GM19025 (cell line): ENCODE measurements around the gene CHPF2.
A peak's percentile ranks its signal among the peaks of the same experiment; 100 is the strongest.

ENCODE experiments used
- ATAC-seq: cut with Tn5 transposase; IDR thresholded peaks from one replicate; pipeline ENCODE4 v1.9.1; 2021; ENCODE audit warnings: mild to moderate bottlenecking, low read depth, moderate library complexity; ENCODE audit not compliant: unreplicated experiment

Gene CHPF2

DNA sequence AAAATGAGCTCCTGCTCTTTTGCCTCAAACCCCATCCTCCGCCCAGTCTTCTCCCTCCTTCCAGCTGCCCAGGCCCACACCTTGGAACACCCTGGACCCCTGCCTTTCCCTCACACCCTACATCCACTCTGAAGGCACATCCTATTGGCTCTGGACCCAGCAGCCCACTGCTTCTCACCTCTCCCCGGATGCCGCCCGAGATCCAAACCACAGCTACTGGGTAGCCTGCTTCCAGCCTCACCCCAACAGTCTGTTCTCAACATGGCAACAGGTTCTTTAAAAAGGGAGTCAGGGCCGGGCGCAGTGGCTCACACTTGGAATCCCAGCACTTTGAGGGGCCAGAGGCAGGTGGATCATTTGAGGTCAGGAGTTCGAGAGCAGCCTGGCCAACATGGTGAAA is 25.7 kb downstream of the CHPF2 start:
- no peak for ATAC-seq

- ATAC-seq, result no peak
Measured at GRCh38 chr7:151260471-151260870, 28.2 kb downstream of the CHPF2 start.

DNA sequence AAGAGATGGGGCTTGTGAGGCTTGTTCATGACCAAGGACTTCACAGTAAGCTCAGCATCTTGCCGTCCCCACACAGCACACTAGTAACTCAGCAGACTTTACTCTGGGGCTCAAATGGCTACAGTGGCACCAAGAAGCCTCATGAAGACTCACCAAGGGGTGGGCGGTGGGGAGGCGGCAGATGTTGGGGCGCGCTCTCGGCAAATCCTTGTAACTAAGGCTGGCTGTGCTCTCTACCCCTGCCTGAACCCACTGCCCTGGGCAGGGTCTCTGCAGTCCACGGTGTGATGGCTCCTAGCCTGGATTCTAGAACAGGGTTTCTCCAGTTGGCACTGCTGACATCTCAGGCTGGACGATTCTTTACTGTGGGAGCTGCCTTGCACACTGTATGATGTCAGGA is 28.6 kb downstream of the CHPF2 start:
- ATAC-seq, result no peak

GRCh38 chr7:151261529-151261928 is 29.2 kb downstream of the CHPF2 start:
- ATAC-seq, result no peak

- ATAC-seq, result no peak
Measured at GRCh38 chr7:151264615-151265014, 32.3 kb downstream of the CHPF2 start.

DNA sequence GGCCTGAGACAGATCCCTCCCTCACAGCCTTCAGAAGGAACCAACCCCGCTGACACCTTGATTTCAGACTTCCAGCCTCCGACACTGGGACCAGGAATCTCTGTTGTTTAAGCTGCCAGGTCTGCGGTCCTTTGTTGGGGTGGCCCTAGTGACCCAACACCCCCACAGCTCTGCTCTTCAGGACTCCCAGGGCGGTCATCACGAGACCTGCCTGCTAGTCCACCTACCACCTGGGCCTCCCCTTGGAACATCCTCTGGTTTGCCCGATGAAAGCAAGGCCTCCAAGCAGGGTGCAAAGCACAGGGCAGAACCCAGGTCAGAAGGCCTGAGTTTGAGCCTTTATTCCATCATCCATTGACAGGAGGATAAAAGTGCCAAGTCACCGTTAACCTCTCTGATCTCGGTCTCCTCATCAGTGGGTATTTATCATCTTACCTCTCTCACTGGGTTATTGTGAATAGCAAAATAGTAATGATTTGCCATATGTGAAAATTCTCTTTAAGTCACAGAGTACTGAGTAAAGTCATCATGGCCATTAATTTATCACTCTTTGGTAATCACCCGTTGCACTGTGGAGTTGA is 33.2 kb downstream of the CHPF2 start:
- ATAC-seq, result no peak

DNA sequence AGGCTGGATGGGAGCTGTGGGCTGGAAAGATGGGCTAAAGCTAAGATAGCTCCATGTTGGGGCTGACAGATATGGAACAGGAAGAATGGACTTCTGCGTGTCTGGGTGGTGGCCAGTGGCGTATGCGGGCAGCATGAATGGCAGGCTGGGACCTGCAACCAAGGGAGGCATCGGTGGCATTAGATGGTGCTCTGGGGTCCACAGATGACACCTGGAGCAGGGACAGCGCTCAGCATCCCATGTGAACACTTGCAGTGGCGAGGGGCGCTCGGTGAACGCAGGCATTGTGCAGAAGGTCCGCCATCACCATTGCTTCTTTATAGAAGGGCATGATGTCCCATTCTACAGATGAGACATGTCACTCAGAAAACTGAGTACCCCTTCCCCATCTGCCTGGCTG is 37.2 kb downstream of the CHPF2 start:
- no peak for ATAC-seq

- ATAC-seq, result no peak
Measured at GRCh38 chr7:151271699-151272355, 39.5 kb downstream of the CHPF2 start.

DNA sequence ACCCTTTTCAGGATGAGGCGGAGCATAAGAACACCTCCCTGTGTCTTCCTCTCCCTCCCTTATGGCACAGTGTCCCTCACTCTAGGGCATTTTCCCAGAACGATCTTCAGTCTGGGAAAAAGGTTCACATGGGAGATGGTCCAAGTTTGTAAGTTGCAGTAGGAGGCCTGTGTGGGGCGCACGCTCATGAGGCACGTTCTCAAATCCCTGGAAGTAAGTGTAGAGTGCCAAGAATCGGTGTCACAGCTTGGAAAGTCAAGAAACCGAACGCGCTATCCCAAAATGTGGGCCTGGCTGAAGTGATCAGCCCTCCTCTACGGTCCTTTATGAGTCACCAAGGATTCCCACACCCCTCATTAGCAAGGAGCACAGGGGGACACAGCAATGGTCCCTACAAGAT is 40.1 kb downstream of the CHPF2 start:
- no peak for ATAC-seq

DNA sequence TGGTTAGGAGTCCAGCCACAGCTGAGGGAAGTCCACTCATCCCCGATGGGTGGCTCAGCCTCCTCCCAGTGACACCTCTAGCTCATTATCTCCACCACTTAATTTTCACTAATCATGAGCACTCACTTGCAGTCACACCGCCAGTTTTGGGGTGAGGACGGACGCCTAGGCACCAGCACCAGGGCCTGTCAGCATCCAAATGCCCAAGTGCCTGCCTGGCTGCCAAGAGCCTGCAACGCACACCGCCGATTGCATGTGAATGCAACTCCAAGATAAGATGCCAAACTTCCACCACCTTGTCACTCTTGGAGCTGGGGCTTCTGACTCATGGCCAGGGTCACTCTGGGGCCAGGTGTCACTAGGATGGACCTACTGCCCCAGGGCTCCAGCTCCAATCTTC is 40.6 kb downstream of the CHPF2 start:
- no peak for ATAC-seq

- ATAC-seq, result no peak
Measured at GRCh38 chr7:151273651-151274390, 41.5 kb downstream of the CHPF2 start.

DNA sequence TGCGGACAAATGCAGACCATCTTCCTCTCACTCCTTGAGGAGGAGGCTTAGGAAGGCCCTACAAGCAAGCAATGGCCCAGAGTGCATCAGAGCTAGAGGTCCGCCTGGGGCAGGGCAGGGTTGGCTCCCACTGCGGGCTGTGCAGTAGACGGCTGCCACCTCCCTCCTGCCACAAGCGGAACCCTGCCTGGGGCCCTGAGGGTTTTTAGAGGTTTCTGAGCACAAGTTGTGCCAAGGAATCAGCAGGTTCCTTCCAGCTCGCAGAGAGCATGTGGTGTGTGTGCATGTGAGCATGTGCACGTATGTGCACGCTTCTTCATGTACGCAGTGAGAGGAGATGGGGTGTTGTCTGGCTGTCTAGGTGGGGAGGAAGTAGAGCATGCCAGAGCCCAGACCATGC is 42.1 kb downstream of the CHPF2 start:
- no peak for ATAC-seq

GRCh38 chr7:151274936-151275812 is 42.9 kb downstream of the CHPF2 start:
- ATAC-seq, result no peak

DNA sequence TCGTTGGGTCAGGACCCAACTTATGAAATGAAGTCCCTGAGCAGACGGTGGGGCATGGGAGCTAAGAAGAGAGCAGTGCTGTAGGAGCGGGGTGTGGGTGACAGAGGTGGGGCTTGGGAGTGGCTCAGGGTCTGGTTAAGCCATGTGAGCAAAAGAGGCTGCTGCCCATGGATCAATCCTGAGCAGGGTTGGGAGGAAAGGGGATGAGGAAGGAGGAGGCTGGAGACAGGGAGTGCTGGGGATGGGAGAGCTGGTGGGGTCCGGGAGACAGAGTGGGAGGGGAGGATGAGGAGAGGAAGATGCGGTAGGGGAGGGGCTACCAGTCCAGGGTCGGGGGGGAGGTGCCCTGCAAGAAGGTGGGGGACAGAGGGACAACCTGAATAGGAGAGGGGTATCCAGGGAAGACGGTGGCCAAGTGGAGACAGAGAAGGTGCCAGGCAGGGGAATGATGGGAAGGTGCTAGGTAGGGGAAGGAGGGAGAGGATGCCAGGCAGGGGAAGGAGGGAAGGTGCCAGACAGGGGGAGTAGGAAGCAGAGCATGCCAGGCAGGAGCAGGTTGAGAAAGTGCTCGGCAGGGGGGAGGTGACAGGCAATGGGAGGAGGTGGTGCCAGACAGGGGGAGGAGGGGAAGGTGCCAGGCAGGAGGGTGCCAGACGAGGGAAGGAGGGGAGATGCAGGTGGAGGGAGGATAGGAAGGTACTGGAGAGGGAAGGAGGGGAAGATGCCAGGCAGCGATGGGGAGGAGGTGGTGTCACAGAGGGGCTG is 43.7 kb downstream of the CHPF2 start:
- no peak for ATAC-seq

GRCh38 chr7:151276666-151277590 is 44.6 kb downstream of the CHPF2 start:
- peak; percentile 74 for ATAC-seq

DNA sequence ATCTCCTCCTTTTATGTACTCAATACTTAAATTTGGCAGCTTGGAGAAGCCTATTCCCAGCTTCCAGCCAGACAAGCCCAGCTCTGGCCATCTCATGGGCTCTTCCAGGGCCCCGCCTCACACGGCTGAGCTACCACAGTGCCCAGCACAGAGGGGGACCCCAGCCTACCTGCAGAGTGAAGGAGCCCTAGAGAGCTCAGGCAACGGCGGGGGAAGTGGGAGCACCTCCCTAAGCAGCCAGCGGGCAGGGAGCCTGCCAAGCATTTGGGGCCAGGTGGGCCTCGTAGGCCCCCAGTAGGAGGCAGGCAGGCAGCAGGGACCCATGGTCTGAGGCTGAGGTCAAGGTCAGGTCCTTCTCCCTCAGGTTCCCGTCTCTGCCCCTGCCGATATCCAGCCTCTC is 45.3 kb downstream of the CHPF2 start:
- ATAC-seq, result no peak

DNA sequence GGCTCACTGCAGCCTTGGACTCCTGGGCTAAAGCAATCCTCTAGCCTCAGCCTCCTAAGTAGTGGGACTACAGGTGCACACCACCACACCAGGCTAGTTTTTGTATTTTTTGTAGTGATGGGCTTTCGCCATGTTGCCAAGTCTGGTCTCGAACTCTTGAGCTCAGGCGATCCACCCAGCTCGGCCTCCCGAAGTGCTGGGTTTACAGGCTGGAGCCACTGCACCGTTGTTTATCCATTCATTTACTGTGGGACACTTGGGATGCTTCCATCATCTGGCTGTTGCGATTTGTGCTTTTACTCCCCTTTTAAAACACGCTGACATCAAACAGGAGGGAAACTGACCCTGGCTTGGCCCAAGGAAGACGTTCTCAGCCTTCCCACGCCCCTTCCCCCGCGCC is 46.7 kb downstream of the CHPF2 start:
- no peak for ATAC-seq

DNA sequence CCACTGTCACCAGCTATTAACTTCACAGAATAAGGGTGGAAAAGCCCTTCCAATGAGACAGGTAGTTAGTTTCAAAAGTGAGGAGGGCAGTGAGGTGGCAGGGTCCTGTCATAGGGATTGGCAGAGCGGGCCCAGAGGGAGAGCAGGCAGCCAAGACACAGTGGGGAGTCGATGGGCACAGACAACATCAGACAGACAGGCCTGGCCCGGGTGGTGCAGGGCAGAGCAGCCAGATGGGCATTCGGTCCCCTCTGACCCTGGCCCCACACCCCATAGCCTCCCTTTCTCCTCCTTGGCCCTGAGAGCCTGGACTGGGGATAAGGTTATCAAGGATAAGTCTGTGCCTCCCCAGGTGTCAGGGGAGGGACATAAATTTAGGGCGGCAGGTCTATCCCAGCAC is 47.6 kb downstream of the CHPF2 start:
- ATAC-seq, result no peak

DNA sequence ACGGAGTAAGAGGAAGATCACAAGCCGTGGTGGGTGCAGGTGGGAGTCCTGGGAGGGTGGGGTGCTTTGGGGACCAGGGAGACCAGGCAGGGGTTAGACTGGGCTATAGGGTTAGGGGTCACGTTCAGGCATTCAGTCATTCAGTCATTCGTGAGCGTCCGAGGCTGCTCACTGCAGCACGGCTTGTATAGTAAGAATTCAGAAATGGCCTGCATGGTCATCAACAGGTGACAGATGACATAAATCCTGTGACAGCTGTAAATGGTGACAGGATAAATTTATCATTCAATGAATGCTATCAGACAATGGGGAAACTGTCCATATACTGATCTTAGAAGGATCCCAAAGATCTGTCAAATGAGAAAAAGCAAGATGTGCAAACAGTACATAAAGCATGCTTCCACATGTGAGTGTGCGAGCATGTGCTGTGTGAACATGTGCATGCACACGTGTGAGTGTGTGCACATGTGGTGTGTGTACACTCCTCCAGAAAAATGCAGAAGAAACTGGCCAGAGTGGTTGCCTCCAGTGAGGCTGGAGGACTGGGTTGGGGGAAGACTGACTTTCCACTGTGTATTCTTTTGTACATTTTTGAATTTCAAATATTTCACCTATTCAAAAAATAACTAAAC is 48.2 kb downstream of the CHPF2 start:
- ATAC-seq, result no peak
